Endometrial microvascular endothelial cells (primary cell): ENCODE data around the gene GLI2. TPM values are rescaled to one million over a fixed set of nuclear protein-coding genes. Genes with fewer than 3 reads are reported as not detected.

Experiments
- in situ Hi-C: cut with HindIII; loops from 2 replicates; pipeline ENCODE4 v1.10.0; 2017; ENCODE audit warnings: low sequenced_read_pairs, low pct_unique_long_range_greater_than_20kb; ENCODE audit errors: inconsistent ontology term
- total RNA-seq: library from RNA; depleted of rRNA; stranded (reverse); fragments of >200 nt; gene quantifications from one replicate; pipeline ENCODE4 v1.2.3, GENCODE V29; 2015; ENCODE audit errors: inconsistent ontology term

Gene GLI2
- total RNA-seq, 1 donor from 2014 or later: 1.5 TPM

DNA sequence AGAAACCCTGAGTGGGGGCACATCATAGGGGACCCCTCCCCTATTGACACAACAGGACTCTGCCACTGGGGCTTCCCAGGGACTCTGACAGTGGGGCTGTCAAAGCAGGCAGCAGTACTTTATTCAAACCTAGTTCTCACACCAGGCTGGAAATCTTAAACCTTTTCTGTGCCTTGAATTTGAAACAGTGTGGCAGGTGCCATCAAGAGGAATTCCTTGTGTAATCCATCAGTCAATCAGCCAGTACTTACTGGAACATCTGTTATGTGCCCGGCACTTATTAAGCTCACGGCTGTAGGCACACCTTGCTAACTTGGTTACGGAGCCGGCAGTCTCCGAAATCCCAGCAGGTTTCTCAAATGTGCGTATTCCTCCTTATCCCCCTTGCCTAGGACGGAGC lies 12.0 kb downstream of the GLI2 start:
- in situ Hi-C loops: no loop called here

DNA sequence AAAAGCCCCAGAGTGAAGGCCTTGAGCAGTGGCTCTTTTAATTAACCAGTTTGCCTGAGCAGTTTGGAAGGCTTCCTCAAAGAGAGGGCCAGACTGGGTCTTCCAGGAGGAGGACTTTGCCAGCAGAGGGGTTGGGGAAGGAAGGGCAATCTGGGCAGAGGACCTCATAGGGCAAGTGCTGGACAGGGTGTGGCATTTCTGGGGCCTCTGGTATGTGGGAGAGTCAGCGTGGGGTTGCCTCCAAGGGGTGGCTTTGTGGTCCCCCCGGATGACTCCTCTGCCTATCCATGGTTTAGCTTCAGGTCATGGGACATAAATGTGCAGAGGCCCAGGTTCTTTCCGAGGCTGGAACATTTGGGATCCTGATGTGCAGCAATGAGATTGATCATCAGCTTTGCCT lies 12.6 kb downstream of the GLI2 start:
- in situ Hi-C loops: no loop called here

DNA sequence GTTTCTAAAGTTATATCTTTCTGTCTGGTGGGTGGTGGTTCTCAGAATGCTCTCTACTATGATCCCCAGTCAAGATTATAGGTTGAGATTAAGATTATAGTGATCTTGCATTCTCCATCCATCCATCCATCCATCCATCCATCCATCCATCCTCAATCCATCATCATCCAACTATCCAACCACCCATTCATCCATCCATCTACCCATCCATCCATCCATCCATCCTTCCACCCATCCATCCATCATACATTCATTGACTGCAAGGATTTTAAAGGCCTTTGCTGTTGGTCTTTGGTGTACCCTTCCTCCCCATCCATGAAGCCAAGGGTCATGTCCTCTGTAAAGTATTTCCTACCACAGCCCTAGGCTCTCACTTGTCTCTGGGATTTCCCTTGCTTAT lies 13.1 kb downstream of the GLI2 start:
- in situ Hi-C loops: no loop called here

DNA sequence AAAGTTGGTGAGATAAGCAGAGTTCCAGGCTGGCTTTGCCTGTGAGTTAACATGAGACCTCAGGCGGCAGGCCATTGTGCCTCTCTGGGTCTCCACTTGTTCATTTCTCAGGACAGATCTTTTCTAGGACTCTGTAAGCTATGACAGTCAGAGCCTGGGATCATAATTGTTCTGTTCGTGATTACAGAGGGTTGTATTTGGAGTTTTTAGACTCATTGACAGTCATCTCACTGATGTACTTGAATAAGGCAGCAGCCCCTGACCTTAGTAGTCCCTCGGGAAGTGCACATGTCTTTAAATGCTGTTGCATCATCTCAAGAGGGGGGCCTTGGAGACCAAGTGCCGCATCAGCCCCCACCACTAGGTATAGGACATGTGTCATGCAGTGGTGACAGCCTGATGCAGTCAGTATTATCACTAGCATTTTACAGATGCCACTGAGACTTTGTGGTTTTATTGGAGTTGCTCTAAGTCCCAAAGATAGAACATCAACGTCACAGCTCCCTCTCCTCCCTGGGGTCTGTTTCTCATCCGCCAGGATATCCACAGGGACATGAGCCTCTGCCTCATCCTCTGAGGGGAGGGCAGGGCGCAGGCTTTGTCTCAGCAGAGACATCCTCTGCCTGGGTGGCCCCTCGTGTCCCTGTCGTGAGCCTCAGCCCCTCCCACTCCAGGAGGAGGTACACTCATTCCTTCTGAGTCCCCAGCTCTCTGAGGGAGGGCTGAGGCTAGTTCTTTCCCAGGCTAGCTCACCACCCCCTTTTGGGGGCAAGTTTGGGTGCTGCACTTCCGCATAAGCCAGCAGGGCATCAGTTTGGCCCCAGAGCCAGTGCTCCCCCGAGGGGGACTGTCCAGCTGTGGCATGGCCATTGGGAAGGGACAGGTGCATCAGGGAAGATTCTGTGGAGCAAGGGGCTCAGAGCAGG lies 14.1 kb downstream of the GLI2 start:
- in situ Hi-C loops: no loop called here

DNA sequence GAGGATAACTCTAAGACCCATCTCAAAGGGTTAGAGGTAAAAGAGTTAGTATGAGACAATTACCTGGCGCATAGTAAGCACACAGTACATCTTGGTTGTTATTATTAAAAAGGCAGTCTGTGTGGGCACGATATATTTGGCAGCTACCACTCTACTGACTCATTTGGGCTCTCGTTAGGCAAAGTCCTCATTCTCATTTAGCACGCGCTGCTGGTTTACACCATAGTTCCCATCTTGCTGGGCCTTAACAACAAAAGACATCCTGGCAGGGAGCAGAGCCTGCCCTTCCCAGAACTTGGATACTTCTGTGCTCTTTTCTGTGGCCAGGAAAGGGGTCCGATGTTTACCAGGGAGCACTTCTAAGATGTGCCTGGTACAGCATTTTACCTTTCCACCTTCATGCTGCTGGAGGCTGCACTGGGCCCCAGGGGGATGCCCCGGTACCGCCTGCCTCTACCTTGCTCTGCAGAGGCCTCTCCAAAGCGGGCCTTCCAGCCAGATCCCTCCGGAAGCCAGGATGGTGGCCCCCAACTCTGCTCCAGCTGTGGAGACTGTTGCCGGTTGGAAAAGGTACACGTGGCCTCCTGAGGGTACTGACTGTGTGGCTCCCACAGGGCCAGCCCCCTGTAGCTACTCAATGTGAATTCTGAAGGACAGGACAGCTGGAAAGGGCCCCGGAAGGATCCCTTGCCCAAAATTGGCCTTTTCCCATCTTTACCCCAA lies 15.0 kb downstream of the GLI2 start:
- in situ Hi-C loops: no loop called here

DNA sequence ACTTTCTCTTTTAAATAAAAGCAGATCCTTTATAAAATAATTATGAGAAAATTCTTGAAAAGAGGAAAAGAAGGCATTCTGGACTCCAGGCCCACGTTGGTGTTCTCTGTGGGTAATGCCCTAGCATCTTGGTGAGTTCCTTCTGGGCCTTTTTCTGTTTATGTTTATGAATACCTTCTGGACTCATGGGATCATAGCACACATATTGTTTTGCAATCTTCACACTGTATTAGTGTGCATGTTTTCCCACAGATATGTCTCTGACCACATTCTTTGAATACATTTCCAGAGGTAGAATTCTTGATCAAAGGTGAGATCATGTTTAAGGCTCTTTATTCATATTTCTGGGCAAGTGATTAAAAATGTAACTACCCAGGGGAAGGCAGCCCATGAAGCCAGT lies 15.9 kb downstream of the GLI2 start:
- in situ Hi-C loops: no loop called here

DNA sequence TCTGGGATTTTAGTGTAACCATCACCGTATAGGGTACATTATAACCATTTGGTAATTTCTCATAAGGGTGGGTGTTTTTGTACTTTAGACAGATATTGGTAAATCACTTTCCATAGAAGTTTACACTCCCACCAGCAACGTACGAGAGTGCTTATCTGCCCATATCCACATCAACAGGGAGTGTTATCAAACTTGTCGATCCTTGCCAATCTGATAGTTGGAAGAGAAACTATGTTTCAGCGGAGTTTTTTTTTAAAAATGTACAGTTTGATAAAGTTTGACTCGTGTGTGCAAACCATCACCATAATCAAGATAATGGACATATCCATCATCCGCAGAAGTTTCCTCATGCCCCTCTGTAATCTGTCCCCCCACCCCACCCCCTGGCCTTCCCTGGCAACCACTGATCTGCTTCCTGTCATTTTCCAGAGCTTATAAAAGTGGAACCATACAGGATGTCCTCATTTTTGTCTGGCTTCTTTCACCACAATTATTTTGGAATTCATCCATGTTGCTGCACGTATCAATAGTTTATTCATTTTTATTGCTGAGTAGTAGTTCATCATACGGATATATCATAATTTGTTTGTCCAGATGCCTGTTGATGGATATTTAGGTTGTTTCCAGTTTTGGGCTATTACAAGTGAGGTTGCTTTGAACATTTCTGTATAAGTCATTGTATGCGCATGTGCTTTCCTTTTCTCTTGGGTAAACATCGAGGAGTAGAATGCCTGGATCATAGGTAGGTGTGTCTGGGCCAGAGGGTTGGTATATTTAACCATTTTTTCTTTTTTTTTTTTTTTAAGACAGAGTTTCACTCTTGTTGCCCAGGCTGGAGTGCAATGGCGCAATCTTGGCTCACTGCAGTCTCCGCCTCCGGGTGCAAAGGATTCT lies 18.6 kb downstream of the GLI2 start:
- in situ Hi-C loops: no loop called here

DNA sequence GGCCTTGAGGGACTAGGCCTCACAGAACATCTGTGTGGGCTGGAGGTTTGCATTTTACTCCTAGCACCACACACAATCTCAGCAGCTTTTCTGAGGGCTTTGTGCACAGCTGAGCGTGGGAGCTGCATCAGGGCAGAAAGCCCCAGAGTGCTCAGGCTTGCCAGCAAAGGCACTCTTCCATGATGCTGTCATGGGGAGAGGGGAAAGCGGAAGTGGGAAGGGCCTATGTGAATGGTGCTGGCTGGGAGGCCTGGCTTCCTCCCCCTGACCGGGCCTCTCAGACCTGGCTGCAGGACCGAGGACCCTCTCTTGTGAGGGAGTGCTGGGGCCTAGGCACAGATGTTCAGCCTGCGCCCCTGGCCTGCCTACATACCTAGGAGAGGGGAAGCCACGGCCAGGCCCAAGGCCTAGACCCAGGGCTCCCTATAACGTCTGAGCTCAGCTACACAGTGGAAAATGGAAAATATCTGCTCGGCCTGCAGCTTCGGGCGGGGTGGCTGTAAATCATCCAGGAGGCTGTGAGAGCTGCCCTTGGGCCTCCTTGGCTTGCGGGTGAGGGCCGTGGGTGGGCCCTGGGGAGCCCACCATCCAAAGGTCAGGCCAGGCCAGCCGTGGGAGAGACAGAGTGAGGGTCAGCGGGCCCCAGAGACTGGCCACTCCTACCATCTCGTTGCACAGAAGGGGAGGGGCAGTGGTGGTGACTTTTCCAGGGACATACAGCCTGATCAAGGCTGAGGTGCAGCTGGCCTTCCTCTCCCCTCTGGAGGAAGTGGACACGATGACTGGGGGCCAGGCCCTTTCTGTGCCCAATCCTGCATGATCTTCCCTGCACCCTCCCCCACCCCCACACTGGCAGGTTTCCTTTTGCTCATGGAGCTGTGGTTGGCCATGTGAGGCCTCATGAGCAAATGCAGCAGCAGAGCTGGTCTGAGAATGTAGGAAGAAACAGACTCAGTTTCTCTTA lies 22.8 kb downstream of the GLI2 start:
- in situ Hi-C loops: no loop called here

DNA sequence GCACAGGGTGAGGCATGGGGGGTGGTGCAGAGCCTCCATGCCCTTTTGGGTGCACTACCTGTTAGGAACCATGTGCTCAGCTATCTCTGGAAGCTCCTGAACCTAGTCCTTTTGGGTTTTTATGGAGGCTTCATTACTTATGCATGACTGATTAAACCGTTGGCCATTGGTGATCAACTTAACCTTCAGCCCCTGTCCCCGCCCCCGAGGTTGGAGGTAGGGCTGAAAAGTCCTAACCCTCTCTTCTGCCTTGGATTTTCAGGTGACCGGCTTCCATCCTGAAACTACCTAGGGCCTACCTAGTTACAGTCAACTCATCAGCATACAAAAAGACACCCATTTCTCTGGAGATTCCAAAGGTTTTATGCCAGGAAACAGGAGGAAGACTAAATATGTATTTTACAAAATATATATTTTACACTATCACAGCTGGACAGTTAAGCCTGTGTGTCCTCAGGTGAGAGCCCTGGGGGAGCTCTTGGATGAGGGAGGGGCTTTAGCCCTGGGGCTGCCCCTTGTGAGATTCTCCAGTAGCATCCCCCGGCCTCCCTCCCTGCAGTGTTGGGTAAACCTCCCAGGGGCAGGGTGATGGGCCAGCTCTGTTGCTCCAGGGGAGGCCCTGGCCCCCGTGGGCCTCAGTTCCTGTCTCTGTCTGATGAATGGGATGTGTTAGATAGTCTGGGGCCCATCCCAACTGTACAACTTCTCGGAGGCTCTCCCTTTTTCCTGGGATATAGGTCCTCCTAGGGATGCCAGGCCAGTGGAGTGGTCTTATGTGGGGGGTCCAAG lies 24.1 kb downstream of the GLI2 start:
- in situ Hi-C loops: no loop called here

DNA sequence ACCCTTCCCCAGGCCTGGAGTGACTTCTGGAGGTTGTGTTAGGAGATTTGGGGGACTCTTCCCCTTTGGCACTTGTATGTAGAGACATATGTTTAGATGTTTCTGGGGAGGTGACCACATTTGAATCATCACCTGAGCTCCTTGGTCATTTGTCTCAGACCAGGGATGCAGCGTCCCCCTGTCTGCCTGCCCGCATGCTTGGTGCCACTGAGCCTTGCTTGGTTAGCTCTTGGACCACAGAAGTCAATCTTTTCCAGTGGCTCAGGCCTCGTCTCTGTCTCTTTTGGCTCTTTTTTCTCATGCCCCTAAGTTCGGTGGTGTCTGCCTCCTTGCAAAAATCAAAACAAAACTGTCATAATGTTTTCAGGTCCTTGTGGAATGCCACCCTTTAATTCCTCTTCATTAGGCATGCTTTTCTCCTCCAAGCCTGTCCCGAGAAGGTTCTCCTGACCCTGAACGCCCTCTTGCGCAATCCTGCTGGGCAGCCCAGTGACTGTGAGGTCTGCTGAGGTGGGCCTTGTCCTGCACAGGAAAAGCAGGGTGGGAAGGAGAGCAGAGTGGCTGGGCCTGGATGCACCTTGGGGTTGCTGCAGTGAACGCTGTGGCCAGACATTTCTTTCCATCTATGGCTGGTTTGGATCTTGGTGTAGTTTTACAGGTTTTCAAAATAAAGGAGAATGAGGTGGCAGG lies 24.9 kb downstream of the GLI2 start:
- in situ Hi-C loops: no loop called here

DNA sequence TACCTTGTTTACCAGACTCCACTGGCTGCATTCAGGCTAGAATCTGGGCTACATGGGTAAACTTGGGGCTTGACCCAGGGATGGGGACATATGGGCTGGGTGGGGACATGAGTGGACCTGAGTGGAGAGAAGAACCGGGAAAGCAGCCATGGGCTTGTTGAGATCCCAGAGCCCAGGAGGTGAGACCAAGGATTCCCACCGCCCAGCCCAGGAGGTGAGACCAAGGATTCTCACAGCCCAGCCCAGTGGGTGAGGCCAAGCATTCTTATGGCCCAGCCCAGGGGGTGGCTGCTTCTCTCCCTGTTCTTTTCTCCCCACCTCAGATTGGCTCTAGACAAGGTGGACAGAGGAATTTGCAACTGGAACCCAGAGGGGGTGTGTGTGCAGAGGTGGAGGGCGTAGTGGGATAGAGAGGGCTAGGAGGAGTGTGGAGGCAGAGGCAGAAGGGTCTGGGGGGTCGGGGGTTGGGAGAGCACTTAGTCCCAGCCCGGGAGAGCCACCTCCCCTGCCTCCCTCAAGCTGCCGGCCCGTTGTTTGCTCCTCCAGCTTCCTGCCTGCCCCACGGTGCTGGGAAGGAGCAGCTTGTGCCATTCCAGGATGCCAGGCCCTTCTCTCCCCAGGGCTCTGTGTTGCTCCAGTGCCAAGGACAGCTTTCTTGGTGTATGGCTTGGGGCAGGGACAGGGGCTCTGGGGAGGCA lies 25.6 kb downstream of the GLI2 start:
- in situ Hi-C loops: no loop called here

DNA sequence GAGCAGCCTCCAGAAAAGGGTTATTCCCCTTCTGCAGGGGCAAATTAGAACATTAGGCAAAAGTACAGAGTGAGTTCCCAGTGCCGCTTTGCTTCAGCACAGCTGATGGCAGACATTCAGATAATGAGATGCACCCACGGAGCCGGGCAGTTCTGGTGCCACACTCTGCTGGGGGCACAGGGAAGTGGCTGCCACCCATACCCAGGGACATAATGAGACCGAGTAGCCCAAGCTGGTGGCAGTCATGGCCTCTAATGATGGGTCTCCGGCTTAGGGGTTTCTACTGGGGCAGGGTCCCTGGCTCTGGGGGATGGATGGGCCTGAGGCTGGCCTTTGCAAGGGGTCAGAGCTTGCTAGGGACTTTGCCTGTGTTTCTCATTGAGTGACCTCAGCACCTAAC lies 26.2 kb downstream of the GLI2 start:
- in situ Hi-C loops: no loop called here

DNA sequence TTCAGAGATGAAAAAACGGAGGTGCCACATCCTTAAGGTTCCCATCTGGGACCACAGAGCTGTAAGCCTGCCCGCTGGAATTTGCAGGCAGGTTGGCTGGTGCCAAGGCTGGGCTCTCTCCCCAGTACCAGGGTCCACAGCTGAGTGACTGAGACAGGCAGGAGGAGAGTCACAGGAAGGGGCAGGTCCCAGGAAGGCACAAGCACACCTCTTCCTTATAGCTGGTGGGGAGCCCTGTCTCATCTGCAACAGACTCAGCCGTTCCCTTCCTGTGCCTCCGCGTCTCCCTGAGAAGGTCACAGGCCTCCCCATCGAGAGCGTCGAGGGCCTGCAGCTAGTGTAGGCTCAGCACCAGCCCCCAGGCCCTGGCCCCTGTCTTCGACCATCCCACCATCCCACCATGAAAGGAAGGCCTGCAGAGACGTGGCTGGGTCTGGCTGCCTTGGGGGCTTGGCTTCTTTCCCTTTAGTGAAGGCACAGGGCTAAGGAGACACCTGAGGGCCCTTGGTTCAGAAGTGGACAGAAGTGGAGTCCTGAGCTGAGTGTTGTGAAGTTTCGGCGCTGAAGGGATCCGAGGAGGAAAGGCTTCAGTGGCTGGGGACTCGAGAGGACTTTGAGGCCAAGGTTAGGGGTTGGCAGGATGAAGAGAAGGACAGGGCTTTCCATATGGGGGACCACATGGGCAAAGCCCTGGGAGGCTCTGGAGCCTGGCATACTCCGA lies 26.8 kb downstream of the GLI2 start:
- in situ Hi-C loops: no loop called here

DNA sequence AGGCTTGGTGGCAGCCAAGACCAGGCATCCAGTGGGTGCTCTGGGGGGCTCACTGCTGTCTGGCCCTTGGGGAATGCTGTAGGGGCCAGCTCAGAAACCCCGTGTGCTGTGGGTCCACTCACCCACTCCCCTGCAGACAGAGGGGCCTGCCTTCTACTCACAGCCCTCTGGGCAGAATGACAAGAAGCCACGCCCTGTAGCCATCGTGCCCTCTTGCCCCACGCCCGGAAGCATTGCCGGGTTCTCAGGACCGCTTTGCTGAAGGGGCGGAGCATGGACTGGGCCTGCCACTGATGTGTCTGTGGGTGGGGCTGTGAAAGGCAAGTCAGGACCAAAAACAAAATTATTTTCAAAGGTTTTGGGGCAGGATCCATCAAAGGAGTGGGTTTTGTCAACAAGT lies 27.8 kb downstream of the GLI2 start:
- in situ Hi-C loops: no loop called here

DNA sequence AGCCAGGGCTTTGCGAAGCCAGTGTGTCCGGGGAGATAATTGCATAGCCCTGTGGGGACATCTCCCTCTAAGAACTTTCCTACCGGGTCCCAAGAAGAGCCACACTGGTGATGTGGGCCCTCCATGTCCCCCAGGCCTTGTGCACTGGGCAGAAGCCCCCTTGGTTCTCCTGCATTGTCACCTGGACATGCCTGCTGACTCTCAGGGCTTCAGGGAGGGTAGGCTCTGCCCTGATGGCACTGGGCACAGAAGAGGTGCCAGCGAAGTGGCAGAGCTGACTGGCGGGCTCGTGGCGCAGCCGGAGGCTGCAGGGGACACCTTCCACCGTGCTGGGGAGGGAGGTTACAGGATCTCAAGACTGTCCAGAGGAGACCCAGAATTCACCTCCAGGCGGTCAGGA lies 28.3 kb downstream of the GLI2 start:
- in situ Hi-C loops: no loop called here

DNA sequence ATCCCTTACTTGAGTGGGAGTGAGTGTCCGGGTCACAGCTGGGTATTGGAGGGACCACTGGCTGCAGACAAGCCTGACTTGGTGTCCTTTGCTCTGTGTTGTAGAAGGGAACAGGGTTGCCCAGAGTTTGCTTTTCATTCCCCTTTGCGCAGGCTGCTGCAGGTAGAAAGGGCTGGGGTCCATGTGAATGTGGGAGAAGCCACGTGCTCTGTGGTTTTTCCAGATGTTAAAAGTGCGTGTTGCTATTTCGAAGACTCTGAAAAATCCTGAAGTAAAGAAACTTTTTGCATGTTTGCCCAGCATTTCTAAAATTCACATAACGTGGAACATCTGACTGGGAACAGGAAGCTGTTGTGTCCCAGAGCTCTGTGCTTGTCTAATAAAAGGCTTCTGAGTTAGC lies 28.8 kb downstream of the GLI2 start:
- in situ Hi-C loops: no loop called here
